VCaP (cell line): ENCODE measurements around the gene ZNF729.

Source experiments
- H3K27ac ChIP-seq: fragments of 450-650 bp; 2 replicates; pipeline ENCODE4 v1.5.1; 2017
- TF ChIP-seq, protein P1 (sequence below): fragments of 450-650 bp; conservative IDR thresholded peaks from 2 replicates; pipeline ENCODE4 v1.5.1; 2017; ENCODE audit warnings: mild to moderate bottlenecking, moderate library complexity

The ZNF729 gene

DNA sequence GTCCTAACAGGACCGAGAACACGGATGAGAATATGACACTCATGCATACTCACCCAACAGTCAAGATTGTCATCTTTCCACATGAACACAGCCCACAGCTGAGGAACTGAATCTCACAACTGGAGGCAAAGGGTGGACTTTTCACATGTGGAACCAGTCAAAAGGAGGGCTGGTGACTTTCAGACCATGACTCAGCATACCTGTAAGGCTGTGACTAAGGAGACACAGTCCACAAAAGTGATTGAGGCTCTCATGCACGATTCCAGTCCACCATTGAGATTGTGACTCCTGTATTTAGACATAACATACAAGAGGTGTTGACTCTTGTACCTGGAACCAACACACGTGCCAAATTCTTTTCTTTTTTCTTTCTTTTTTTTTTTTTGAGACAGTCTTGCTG is 40.0 kb downstream of the ZNF729 start:
- no peak overlapping the region for H3K27ac ChIP-seq
- TF ChIP-seq, protein P1, sequence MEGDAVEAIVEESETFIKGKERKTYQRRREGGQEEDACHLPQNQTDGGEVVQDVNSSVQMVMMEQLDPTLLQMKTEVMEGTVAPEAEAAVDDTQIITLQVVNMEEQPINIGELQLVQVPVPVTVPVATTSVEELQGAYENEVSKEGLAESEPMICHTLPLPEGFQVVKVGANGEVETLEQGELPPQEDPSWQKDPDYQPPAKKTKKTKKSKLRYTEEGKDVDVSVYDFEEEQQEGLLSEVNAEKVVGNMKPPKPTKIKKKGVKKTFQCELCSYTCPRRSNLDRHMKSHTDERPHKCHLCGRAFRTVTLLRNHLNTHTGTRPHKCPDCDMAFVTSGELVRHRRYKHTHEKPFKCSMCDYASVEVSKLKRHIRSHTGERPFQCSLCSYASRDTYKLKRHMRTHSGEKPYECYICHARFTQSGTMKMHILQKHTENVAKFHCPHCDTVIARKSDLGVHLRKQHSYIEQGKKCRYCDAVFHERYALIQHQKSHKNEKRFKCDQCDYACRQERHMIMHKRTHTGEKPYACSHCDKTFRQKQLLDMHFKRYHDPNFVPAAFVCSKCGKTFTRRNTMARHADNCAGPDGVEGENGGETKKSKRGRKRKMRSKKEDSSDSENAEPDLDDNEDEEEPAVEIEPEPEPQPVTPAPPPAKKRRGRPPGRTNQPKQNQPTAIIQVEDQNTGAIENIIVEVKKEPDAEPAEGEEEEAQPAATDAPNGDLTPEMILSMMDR, result no peak

- TF ChIP-seq, protein P1, result no peak
- H3K27ac ChIP-seq, result no peak overlapping the region
These were observed 41.1 kb downstream of the ZNF729 start for GRCh38 chr19:22327321-22327720.

DNA sequence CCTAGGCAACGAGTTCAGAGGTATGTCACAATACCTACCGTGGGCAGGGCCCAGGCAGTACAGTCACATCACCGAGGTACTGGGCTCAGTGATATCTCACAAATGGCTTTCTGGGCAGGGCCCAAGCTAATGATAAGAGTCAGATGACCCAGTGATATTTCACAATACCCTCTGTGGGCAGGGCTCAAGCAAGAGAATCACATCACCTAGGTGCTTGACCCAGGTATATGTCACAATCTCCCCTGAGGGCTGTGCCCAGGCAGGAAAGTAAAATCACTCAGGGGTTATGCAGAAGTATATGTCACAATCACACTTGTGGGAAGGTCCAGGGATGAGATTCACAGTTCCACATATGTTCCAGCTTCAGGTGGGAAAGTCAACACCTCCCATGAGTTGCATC is 45.3 kb downstream of the ZNF729 start:
- TF ChIP-seq, protein P1, result no peak

DNA sequence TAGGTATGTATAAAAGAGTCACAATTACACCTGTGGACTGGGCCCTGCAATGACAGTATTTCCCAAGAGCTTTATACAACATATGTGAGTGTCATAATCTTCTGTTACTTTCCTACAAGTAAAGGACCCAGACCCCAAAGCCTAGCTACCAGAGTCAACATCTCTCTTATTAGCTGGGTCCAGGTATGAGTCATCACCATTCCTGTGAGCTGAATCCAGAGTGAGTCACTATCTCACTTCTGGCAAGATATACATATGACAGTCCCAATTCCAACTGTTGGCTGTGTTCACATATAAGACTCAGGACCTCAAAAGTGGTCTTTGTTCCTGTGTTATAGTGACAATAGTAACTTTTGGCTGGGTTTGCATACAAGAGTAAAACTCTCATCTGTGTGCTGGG is 46.7 kb downstream of the ZNF729 start:
- TF ChIP-seq, protein P1, result no peak
- no peak overlapping the region for H3K27ac ChIP-seq

More for the DNA sequence above, 45.3 kb downstream of the ZNF729 start:
- no peak overlapping the region for H3K27ac ChIP-seq

GRCh38 chr19:22335716-22336115 is 49.5 kb downstream of the ZNF729 start:
- TF ChIP-seq, protein P1, result no peak

GRCh38 chr19:22354665-22355064 is 68.4 kb downstream of the ZNF729 start:
- TF ChIP-seq, protein P1, result no peak
- no peak overlapping the region for H3K27ac ChIP-seq

More at GRCh38 chr19:22335716-22336115, 49.5 kb downstream of the ZNF729 start:
- no peak overlapping the region for H3K27ac ChIP-seq
